NCI-H82 (cell line): Measurements from ENCODE around the gene HSPB6.

Source experiments
- DNase-seq: peaks from one replicate; lab custom pipeline; 2025; lab: John Stamatoyannopoulos, UW

The HSPB6 gene

GRCh38 chr19:35746087-35746462 is 10.8 kb downstream of the HSPB6 start:
- DNase-seq, result no peak

DNA sequence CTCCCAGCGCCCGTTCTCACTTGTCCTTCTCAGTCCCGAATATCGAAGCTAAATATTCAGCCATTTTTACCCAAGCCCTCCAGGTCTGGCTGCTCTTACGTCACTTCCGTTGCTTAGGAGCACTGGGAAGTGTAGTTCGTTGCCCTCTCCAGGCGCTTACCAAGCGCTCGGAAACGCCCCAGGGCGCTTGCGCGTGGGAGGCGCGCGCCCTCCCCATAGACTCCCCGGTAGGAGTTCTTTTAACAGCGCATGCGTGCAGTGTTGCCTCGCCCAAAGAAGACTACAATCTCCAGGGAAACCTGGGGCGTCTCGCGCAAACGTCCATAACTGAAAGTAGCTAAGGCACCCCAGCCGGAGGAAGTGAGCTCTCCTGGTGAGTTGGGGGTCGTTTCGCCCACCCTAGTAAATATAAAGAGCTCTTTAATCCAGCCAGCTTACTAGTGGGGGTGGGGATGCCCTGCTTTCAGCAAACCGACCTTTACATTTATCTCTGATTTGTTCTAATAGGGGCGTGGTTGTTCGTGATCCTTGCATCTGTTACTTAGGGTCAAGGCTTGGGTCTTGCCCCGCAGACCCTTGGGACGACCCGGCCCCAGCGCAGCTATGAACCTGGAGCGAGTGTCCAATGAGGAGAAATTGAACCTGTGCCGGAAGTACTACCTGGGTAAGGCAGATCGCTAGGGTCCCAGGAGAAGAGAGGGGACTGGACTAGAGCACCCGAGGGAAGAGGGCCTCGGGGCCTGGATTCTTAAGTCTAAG is 11.3 kb downstream of the HSPB6 start, which contains the start of the genes PSENEN and U2AF1L4:
Gene PSENEN (plus strand): TSS at position 324 of the 759 bp plus-strand sequence. CDS start 280 bp downstream, at position 604.
Gene U2AF1L4 (minus strand): TSS at position 91 of the 759 bp plus-strand sequence. CDS start 27 bp downstream, at position 64.
- peak; percentile 100 for DNase-seq

DNA sequence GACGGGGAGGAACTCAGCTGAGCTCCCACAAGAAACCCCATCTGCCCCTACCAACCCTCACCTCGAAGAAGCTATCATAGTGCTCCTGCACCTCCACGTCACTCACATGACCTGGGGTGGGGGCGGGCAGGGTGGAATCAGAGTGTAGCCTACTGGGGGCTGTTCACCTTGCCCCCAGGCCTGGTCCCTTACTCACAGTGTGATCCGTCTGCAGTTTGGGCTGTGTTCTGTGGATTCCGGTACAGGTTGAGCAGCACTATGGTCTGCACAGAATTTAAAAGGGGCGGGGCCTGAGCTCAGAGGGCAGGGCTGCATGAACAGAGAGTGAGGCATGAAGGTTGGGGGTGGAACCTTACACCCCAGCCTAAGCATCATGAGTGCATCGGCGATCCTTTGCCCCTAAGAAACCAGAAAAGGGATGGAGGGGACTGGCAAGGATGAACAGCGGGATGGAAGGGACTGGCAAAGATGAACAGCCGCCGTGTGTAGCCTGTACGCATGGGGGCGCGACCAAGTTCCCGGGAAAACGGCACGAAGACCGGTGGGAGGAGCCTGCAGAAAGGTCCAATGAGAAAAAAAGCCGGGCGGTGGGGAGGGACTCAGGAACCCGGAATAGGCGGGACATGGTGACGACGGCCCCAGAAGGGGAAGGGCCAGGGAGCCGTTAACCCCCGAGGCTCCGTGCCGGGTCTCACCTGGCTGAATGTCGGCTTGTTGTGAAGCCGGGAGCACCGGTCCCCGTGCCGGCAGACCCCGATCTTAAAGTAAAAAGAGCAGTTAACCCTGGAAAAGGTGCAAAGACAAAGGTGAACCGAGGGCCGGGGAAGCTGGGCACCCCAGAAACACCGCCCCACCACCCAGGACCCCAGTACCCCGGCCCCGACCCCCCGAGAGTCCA is 12.2 kb downstream of the HSPB6 start:
- DNase-seq, result peak; percentile 99

- no peak for DNase-seq
These were observed 13.0 kb downstream of the HSPB6 start for GRCh38 chr19:35743640-35744429.

- peak; percentile 16 for DNase-seq
These were observed 14.6 kb downstream of the HSPB6 start, which contains the start of gene IGFLR1 for GRCh38 chr19:35742121-35742724. TSS of gene IGFLR1 (minus strand) at chr19:35742452. CDS start at chr19:35741180, 1,272 bp downstream.

DNA sequence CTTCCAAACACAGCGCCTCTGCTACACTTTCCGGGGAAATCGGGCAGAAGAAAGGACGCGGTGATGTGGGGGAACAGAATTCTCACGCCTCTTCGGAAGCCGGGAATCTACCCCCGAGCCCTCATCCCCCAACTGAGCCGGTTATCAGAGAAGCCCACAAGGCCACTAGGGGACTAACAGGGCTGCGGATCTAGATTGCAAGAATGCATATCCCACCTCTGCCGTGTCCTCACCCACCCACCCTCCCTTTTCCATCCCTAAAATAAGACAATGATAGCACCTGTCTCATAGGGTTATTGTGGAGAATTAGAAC is 15.7 kb downstream of the HSPB6 start:
- DNase-seq, result no peak

GRCh38 chr19:35740423-35741202 is 16.2 kb downstream of the HSPB6 start:
- DNase-seq, result peak; percentile 100

DNA sequence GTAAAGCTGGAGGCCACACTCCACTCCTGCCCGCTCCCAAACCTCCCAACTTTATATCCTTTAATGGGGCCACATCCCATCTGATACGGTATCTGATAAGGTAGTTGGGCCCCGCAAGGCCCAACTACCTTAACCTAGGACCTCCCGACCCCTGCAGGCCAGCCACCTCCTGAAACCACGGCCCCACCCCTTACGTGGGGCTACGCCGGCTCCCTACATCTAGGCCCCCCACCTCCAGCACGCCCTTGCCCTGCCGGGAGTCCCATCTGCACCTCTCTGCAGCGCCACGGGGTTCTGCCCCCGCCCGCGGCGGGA is 16.8 kb downstream of the HSPB6 start:
- DNase-seq, result no peak

GRCh38 chr19:35739275-35740107 is 17.3 kb downstream of the HSPB6 start:
- no peak for DNase-seq

GRCh38 chr19:35738887-35739229 is 18.0 kb downstream of the HSPB6 start:
- peak; percentile 29 for DNase-seq

DNA sequence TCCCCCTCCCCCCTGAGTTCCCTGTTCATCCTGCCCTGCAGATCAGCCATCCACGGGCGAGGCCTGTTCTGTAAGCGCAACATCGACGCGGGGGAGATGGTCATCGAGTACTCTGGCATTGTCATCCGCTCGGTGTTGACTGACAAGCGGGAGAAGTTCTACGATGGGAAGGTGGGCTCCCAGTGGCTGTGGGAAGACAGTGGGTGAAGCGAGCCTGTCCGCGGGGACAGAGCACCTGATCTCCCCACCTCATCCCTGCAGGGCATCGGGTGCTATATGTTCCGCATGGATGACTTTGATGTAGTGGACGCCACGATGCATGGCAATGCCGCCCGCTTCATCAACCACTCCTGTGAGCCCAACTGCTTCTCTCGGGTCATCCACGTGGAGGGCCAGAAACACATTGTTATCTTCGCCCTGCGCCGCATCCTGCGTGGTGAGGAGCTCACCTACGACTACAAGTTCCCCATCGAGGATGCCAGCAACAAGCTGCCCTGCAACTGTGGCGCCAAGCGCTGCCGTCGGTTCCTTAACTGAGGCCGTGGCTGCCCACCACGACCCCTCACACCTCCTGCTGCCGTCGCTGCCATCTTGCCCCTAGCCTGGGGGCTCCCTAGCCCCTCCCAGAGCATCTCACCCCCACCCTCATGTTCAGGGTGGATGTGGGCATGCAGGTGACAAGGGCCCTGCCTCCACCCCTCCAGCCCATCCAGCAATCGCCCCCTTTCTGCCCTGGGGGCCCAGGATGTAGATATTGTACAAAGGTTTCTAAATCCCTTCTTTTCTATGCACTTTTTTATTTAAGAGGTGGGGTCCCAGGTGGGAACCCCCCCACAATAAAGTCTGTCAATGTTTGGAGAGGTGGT is 18.6 kb downstream of the HSPB6 start:
- no peak for DNase-seq

DNA sequence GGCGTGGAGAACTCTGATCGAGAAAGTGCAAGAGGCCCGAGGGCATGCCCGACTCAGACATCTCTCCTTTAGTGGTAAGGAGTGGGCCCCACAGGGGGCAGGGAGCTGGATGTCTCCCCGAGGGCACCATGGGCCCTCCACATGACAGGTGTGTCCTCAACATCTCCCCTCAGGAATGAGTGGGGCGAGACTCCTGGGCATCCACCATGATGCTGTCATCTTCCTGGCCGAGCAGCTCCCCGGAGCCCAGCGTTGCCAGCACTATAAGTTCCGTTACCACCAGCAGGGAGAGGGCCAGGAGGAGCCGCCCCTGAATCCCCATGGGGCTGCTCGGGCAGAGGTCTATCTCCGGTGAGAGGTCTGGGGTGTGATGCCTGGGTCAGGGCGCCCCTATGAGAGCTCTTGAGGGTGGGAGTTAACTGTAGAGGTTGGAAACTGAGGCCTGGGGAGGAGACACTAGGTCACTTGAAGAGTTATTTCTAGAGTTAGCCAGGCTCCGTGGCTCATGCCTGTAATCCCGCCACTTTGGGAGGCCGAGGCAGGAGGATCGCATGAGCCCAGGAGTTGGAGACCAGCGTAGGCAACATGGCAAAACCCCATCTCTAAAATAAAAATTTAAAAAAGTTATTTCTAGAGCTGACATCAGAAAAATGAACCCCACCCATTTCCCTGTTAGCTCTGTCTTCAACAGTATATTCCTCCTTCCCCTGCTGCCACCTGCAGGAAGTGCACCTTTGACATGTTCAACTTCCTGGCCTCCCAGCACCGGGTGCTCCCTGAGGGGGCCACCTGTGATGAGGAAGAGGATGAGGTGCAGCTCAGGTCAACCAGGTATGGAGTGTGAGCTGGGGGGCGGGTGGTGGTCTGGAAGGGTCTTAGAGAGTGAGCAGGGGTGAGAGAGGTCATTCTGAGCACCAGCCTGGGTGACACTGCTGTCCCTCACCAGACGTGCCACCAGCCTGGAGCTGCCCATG is 19.6 kb downstream of the HSPB6 start:
- DNase-seq, result peak; percentile 14

DNA sequence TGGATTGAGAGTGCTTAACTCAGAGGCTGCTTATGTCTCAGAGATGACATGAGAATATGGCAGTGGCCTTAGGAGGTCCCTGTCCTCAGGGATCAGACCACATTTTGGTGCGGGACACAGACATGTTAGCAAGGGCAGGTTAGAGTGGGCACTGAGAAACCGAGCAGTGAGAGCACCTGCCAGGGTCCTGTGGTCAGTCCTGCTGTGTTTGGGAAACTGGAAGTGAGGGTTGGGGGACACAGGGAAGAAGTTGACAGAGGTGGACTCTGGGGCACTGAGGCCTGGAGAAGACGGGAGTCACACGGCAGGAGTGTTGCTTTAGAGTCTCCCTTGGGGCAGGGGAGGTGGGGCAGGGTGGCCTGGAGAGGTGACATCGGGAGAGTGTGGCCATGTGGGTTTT is 21.9 kb downstream of the HSPB6 start:
- no peak for DNase-seq

- DNase-seq, result no peak
These were observed 22.6 kb downstream of the HSPB6 start for GRCh38 chr19:35734273-35734672.

DNA sequence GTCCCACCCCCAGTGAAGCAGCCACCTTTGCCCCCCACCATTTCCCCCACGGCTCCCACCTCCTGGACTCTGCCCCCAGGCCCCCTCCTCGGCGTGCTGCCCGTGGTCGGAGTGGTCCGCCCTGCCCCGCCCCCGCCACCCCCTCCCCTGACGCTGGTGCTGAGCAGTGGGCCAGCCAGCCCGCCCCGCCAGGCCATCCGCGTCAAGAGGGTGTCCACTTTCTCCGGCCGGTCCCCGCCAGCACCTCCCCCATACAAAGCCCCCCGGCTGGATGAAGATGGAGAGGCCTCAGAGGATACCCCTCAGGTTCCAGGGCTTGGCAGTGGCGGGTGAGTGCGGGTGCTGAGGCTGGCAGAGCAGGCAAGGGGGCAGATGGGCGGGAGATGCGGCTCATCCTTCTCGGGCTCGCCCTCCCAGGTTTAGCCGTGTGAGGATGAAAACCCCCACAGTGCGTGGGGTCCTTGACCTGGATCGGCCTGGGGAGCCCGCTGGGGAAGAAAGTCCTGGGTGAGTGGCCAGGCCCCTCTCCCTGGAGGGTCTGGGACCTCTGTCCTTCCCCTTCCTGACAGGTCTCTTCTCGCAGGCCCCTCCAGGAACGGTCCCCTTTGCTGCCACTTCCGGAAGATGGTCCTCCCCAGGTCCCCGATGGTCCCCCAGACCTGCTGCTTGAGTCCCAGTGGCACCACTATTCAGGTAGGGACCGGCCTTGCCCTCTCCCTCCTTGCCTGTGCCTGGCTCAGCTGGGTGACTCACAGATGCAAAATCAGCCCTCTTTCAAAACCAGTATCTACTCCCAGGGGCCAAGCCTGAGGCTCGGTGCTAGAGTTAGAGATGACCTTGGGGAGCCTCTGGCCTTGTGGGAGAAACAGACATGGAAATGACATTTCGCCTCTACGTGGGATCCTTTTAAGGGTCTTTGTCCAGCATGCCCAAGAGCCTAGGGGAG is 23.4 kb downstream of the HSPB6 start:
- DNase-seq, result no peak

DNA sequence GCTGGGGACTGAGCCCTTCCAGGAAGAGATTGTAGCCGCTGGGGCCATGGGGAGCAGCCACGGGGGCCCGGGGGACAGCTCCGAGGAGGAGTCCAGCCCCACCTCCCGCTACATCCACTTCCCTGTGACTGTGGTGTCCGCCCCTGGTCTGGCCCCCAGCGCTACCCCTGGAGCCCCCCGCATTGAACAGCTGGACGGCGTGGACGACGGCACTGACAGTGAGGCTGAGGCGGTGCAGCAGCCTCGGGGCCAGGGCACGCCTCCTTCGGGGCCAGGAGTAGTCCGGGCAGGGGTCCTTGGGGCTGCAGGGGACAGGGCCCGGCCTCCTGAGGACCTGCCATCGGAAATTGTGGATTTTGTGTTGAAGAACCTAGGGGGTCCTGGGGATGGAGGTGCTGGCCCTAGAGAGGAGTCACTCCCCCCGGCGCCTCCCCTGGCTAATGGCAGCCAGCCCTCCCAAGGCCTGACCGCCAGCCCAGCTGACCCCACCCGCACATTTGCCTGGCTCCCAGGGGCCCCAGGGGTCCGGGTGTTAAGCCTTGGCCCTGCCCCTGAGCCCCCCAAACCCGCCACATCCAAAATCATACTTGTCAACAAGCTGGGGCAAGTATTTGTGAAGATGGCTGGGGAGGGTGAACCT is 24.2 kb downstream of the HSPB6 start:
- DNase-seq, result no peak
